Measurements from ENCODE around the gene SSNA1.

Gene SSNA1

DNA sequence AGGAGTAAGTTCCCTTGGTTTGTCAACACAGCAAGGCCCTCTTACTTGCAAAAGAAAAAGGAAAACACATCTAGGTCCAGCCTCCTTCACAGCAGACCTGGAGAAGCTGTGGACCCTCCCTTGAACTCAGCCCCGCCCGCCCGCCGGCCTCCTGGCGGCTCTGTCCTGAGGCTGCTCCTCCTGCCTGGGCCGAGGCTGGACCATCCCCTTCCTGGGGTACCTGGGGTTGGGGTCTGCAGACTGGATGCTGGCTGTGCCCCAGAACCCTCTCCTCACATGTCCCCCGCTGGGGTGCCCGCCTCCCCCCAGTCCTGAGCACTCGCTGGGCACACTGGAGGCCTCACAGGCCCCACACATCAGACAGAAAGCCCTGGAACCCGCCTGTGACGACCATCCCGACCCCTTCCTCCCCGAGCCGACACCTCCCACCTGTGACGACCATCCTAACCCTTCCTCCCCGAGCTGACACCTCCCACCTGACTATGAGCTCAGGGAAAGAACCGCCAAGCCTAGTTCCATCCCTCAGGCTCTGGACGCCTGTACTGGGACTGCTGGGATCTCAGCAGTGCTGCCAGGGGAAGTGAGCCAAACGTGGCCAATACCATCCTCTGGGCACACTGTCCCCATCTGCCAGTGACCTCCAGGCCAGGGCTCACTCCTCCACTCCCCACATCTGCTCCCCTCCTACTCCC lies 9.4 kb upstream of the SSNA1 start:
- no peak for DNase-seq (ENCODE audit: low read depth)
- no peak for TF ChIP-seq CTCF (conservative IDR thresholded peaks at IDR 0.05; ENCODE audit: control insufficient read depth, insufficient read depth, low read depth, low read length)
- no peak overlapping the region for H3K4me3 ChIP-seq (ENCODE audit: control insufficient read depth, low read depth, low read length)

GRCh38 chr9:137179761-137180160 lies 8.7 kb upstream of the SSNA1 start:
- no peak overlapping the region for H3K4me3 ChIP-seq (ENCODE audit: control insufficient read depth, low read depth, low read length)
- no peak for DNase-seq (ENCODE audit: low read depth)
- no peak for TF ChIP-seq CTCF (conservative IDR thresholded peaks at IDR 0.05; ENCODE audit: control insufficient read depth, insufficient read depth, low read depth, low read length)

GRCh38 chr9:137180491-137180890 lies 8.0 kb upstream of the SSNA1 start:
- no peak overlapping the region for H3K4me3 ChIP-seq (ENCODE audit: control insufficient read depth, low read depth, low read length)
- no peak for DNase-seq (ENCODE audit: low read depth)
- TF ChIP-seq CTCF (conservative IDR thresholded peaks at IDR 0.05; ENCODE audit: control insufficient read depth, insufficient read depth, low read depth, low read length), result no peak

- no peak for TF ChIP-seq CTCF (conservative IDR thresholded peaks at IDR 0.05; ENCODE audit: control insufficient read depth, insufficient read depth, low read depth, low read length)
- no peak for DNase-seq (ENCODE audit: low read depth)
- no peak overlapping the region for H3K4me3 ChIP-seq (ENCODE audit: control insufficient read depth, low read depth, low read length)
Observed at GRCh38 chr9:137181680-137182079, 6.8 kb upstream of the SSNA1 start.

DNA sequence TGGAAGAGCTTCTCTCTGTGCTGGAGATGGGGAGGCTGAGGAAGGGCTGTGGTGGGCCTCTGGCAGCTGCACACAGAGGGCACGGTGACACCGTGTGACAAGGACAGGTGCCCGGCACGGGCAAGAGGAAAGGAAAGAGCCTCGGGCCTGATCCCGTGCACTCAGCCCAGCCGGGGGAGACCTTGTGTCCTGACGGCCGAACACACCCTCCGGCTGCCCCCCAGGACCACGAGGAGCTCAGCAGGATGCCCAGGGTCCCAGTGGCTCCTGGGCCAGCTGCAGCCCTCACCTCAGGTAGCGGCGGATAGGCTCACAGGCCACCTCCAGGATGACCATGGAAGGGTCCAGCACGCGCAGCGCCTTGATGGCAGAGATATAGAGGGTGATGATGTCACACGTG lies 5.6 kb upstream of the SSNA1 start:
- DNase-seq (ENCODE audit: low read depth), result no peak
- no peak overlapping the region for H3K4me3 ChIP-seq (ENCODE audit: control insufficient read depth, low read depth, low read length)
- no peak for TF ChIP-seq CTCF (conservative IDR thresholded peaks at IDR 0.05; ENCODE audit: control insufficient read depth, insufficient read depth, low read depth, low read length)

- DNase-seq (ENCODE audit: low read depth), result no peak
- no peak for TF ChIP-seq CTCF (conservative IDR thresholded peaks at IDR 0.05; ENCODE audit: control insufficient read depth, insufficient read depth, low read depth, low read length)
- no peak overlapping the region for H3K4me3 ChIP-seq (ENCODE audit: control insufficient read depth, low read depth, low read length)
Observed at GRCh38 chr9:137183980-137184595, 4.4 kb upstream of the SSNA1 start.

Data from fibroblast of mammary gland (primary cell).